ENCODE measurements around the gene PPARA. TPM values are rescaled to one million over a fixed set of nuclear protein-coding genes. Genes with fewer than 3 reads are reported as not detected.

The PPARA gene
- total and polyA plus RNA-seq, 9 of the 15 experiments (the other 6 are each of a cell fraction or from before 2014, with no cell fraction given), result 0.64 to 5.3 (median 3.5) TPM

DNA sequence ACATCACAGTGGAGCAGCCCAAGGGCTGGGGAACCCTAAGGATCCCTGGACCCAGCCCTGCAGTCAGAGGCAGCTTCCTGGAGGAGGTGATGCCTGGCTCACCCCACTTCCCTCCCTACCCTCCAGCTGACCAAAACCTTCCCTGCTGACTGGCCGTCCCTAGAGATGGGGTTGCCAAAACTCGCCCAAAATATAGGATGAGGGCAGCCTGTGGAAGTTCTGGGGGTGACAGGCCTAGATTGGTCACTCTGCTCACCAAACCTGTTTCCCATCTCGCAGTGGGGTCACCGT lies 35.0 kb upstream of the PPARA start:
- 57% methylated on average over 3 of the region's 4 CpGs for WGBS (ENCODE audit: insufficient coverage, low coverage, missing lambda C conversion rate)
- Histone ChIP-seq H3K9ac (ENCODE audit: insufficient read depth in 1 of 2, low read depth in 2 of 2, low read length in 2 of 2) (peak overlapping the region in 1 of 2 experiments; percentile 17; a peak in 1 of 4 replicates), H3K36me3 (ENCODE audit: control insufficient read depth, insufficient read depth, low read length) (peaks cover 3% of the 10 kb centered on the region; the same call in 1 of the 3 replicates), H3K4me3 (no peak overlapping the region), H3K9me1 (ENCODE audit: control insufficient read depth, insufficient read depth, low read length) (no peaks in the 10 kb centered on the region), H3K4me2 (ENCODE audit: insufficient read depth, low read length) (no peak overlapping the region), H3K9me3 (replicated peaks; ENCODE audit: control insufficient read depth, insufficient read depth, low read depth, low read length) (no peaks in the 10 kb centered on the region), H3K27ac (ENCODE audit: extremely low read depth, low read depth, low read length) (no peak overlapping the region), H4K20me1 (replicated peaks; ENCODE audit: control insufficient read depth, insufficient read depth, low read length) (no peaks in the 10 kb centered on the region), H3K27me3 (ENCODE audit: control insufficient read depth in 2 of 2, insufficient read depth in 2 of 2, low read length in 2 of 2) (no peaks in the 10 kb centered on the region), H3K4me1 (replicated peaks in 1 of 2; ENCODE audit: control insufficient read depth in 2 of 2, insufficient read depth in 2 of 2, low read length in 2 of 2) (peaks cover 0 to 68% of the 10 kb centered on the region in 2 experiments; a peak in 3 of 5 replicates), H3K79me2 (ENCODE audit: control insufficient read depth, insufficient read depth, low read length) (no peaks in the 10 kb centered on the region), H2AFZ (ENCODE audit: low read depth, low read length) (no peak overlapping the region)
- intact Hi-C loops (cut with micrococcal nuclease), result loop anchor here (10.0 kb wide), 1 partner anchor 541 kb away; no protein-coding TSS in a partner anchor
- ATAC-seq (no peak), DNase-seq (ENCODE audit: extremely low read depth in 1 of 4, low spot score in 3 of 4) (no peak), FAIRE-seq (no peak)
- BruUV-seq (replicated peaks), result no TSS peak
- in situ Hi-C loops (cut with MboI), result loop anchor here (5.0 kb wide), 1 partner anchor 108 kb away; no protein-coding TSS in a partner anchor
- ChIA-PET POLR2A (interaction anchor here (0.6 kb wide), 1 partner anchor 143 kb away, joined by 3 read pairs; no protein-coding TSS in a partner anchor), CTCF (ENCODE audit: low intra/inter-chr PET ratio) (interaction anchor here (1.0 to 4.8 kb wide), 3 partner anchors 109 to 123 kb away, joined by 5 to 111 read pairs (median 57); no protein-coding TSS in a partner anchor)
- TF ChIP-seq ZFP36 (IDR thresholded peaks at IDR 0.05; ENCODE audit: low read depth, low read length, partially characterized antibody) (peak; percentile 87), BRCA1 (IDR thresholded peaks at IDR 0.05) (no peak), BRCA1 (CRISPR knock-in tag; IDR thresholded peaks at IDR 0.05) (no peak)

- intact Hi-C loops (cut with micrococcal nuclease), result loop anchor here (1.0 to 10.0 kb wide), 3 partner anchors 110 to 541 kb away; no protein-coding TSS in a partner anchor
- TF ChIP-seq KLF6 (CRISPR knock-in tag; IDR thresholded peaks at IDR 0.05; ENCODE audit: borderline replicate concordance) (no peak), MYNN (IDR thresholded peaks at IDR 0.05) (no peak), MYNN (CRISPR knock-in tag; IDR thresholded peaks at IDR 0.05) (no peak), CAMTA2 (CRISPR knock-in tag; conservative IDR thresholded peaks at IDR 0.05) (no peak), ZSCAN29 (IDR thresholded peaks at IDR 0.05) (no peak), ZNF239 (CRISPR knock-in tag; IDR thresholded peaks at IDR 0.05) (no peak), ZNF639 (CRISPR knock-in tag; conservative IDR thresholded peaks at IDR 0.05 in 1 of 2, IDR thresholded peaks at IDR 0.05 in 1 of 2) (no peak), SP2 (IDR thresholded peaks at IDR 0.05; ENCODE audit: extremely low read depth, low read depth, low read length, poor library complexity, severe bottlenecking) (no peak), NFIX (CRISPR knock-in tag; IDR thresholded peaks at IDR 0.05; ENCODE audit: low read depth) (no peak), U2AF1 (optimal IDR thresholded peaks at IDR 0.05; ENCODE audit: low read depth, low read length) (no peak), FOS (IDR thresholded peaks at IDR 0.05; ENCODE audit: extremely low read depth, insufficient read length) (no peak)
These were observed 34.4 kb upstream of the PPARA start for GRCh38 chr22:46115755-46116490.

More at GRCh38 chr22:46115755-46116490, 34.4 kb upstream of the PPARA start:
- H2AFZ ChIP-seq (ENCODE audit: low read depth, low read length), result no peak overlapping the region
- FAIRE-seq (no peak), ATAC-seq (no peak), DNase-seq (ENCODE audit: extremely low read depth in 1 of 4, low spot score in 3 of 4) (no peak)
- in situ Hi-C loops (cut with MboI), result loop anchor here (5.0 kb wide), 1 partner anchor 109 kb away; no protein-coding TSS in a partner anchor
- no peaks in the 10 kb centered on the region for H3K9me3 ChIP-seq (replicated peaks; ENCODE audit: control insufficient read depth, insufficient read depth, low read depth, low read length)
- no peak overlapping the region; a peak in 1 of 4 replicates for H3K9ac ChIP-seq (ENCODE audit: insufficient read depth in 1 of 2, low read depth in 2 of 2, low read length in 2 of 2)
- POLR2A ChIA-PET, result interaction anchor here (0.6 to 1.0 kb wide), 2 partner anchors 110 to 144 kb away, joined by 3 to 4 read pairs; no protein-coding TSS in a partner anchor
- BruUV-seq (replicated peaks), result no TSS peak
- H3K27ac ChIP-seq (ENCODE audit: extremely low read depth, low read depth, low read length), result no peak overlapping the region
- H3K9me1 ChIP-seq (ENCODE audit: control insufficient read depth, insufficient read depth, low read length), result no peaks in the 10 kb centered on the region
- no peaks in the 10 kb centered on the region for H4K20me1 ChIP-seq (replicated peaks; ENCODE audit: control insufficient read depth, insufficient read depth, low read length)
- H3K36me3 ChIP-seq (ENCODE audit: control insufficient read depth, insufficient read depth, low read length), result peaks cover 1% of the 10 kb centered on the region; the same call in 1 of the 3 replicates
- no peaks in the 10 kb centered on the region for H3K27me3 ChIP-seq (ENCODE audit: control insufficient read depth in 2 of 2, insufficient read depth in 2 of 2, low read length in 2 of 2)
- H3K4me2 ChIP-seq (ENCODE audit: insufficient read depth, low read length), result no peak overlapping the region
- peaks cover 0 to 63% of the 10 kb centered on the region in 2 experiments; a peak in 3 of 5 replicates for H3K4me1 ChIP-seq (replicated peaks in 1 of 2; ENCODE audit: control insufficient read depth in 2 of 2, insufficient read depth in 2 of 2, low read length in 2 of 2)
- no peak overlapping the region for H3K4me3 ChIP-seq
- no peaks in the 10 kb centered on the region for H3K79me2 ChIP-seq (ENCODE audit: control insufficient read depth, insufficient read depth, low read length)
- CTCF ChIA-PET (ENCODE audit: low intra/inter-chr PET ratio), result interaction anchor here (0.6 to 4.8 kb wide), 5 partner anchors 110 to 538 kb away, joined by 3 to 111 read pairs (median 11); no protein-coding TSS in a partner anchor
- WGBS (ENCODE audit: insufficient coverage, low coverage, missing lambda C conversion rate), result 41% methylated on average over 15 of the region's 23 CpGs

All from K562 (cell line).